NCI-H446 treated with DMSO at 0.1 percent for 48 hours (cell line): Measurements from ENCODE around the gene ASTN1.

Experiments
- DNase-seq: peaks from one replicate; lab custom pipeline; 2025; lab: John Stamatoyannopoulos, UW

Gene ASTN1

GRCh38 chr1:177043597-177043996 lies 120.9 kb downstream of the ASTN1 start:
- no peak for DNase-seq

GRCh38 chr1:177035586-177035985 lies 128.9 kb downstream of the ASTN1 start:
- DNase-seq = no peak

- DNase-seq = no peak
Measured at GRCh38 chr1:177033628-177034027, 130.9 kb downstream of the ASTN1 start.

- no peak for DNase-seq
Measured at GRCh38 chr1:177032434-177032833, 132.1 kb downstream of the ASTN1 start.

- no peak for DNase-seq
Measured at GRCh38 chr1:177024623-177025022, 139.9 kb downstream of the ASTN1 start.

- DNase-seq = no peak
Measured at GRCh38 chr1:177023726-177024125, 140.8 kb downstream of the ASTN1 start.

GRCh38 chr1:177023249-177023648 lies 141.3 kb downstream of the ASTN1 start:
- no peak for DNase-seq

GRCh38 chr1:177021687-177022086 lies 142.8 kb downstream of the ASTN1 start:
- no peak for DNase-seq

- no peak for DNase-seq
Measured at GRCh38 chr1:177020851-177021589, 143.5 kb downstream of the ASTN1 start.

GRCh38 chr1:177017287-177017852 lies 147.1 kb downstream of the ASTN1 start:
- no peak for DNase-seq

GRCh38 chr1:177014325-177014724 lies 150.2 kb downstream of the ASTN1 start:
- no peak for DNase-seq

GRCh38 chr1:177012342-177012925 lies 152.1 kb downstream of the ASTN1 start:
- no peak for DNase-seq

GRCh38 chr1:177011508-177011907 lies 153.0 kb downstream of the ASTN1 start:
- DNase-seq = no peak

- DNase-seq = no peak
Measured at GRCh38 chr1:177010211-177010825, 154.2 kb downstream of the ASTN1 start.

GRCh38 chr1:177008653-177009052 lies 155.9 kb downstream of the ASTN1 start:
- no peak for DNase-seq

- no peak for DNase-seq
Measured at GRCh38 chr1:177007437-177008161, 156.9 kb downstream of the ASTN1 start.

GRCh38 chr1:177002891-177003290 lies 161.6 kb downstream of the ASTN1 start:
- no peak for DNase-seq

- no peak for DNase-seq
Measured at GRCh38 chr1:177001556-177001955, 163.0 kb downstream of the ASTN1 start.

GRCh38 chr1:176998183-176998795 lies 166.2 kb downstream of the ASTN1 start:
- no peak for DNase-seq

- DNase-seq = no peak
Measured at GRCh38 chr1:176996456-176997090, 167.9 kb downstream of the ASTN1 start.

GRCh38 chr1:176994931-176995596 lies 169.4 kb downstream of the ASTN1 start:
- no peak for DNase-seq
